NCI-H1048 (cell line): Measurements from ENCODE around the gene CCAR1.
"Not testable (repeated sequence)": the region's sequence is repeated elsewhere in the genome, so short reads cannot be mapped to it uniquely, and the experiment has no call there.

ENCODE experiments used
- DNase-seq: peaks from one replicate; lab custom pipeline; 2025; lab: John Stamatoyannopoulos, UW

CCAR1 gene

DNA sequence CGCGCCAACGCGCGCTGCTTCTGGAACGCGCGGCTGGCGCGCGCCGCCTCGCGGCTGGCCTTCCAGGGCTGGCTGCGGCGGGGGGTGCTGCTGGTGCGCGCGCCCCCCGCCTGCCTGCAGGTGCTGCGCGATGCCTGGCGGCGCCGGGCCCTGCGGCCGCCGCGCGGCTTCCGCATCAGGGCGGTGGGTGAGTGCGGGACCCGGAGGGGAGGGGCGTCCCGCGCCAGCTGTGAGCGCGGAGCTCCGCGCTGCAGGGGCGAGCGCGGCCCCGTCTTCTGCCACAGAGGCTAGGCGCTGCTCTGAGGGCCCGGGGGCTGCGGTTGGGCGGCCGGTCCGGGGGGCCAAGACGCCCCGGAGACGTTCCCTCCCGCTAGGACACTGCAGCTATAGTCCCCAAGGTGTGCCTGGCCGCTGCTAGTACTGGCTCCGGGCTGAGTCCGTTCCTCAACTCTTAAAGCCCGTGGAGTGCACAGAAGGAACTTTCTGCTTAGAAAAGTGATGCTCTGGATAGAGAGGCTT, 107.1 kb downstream of the CCAR1 start:
- DNase-seq = not testable (repeated sequence)

DNA sequence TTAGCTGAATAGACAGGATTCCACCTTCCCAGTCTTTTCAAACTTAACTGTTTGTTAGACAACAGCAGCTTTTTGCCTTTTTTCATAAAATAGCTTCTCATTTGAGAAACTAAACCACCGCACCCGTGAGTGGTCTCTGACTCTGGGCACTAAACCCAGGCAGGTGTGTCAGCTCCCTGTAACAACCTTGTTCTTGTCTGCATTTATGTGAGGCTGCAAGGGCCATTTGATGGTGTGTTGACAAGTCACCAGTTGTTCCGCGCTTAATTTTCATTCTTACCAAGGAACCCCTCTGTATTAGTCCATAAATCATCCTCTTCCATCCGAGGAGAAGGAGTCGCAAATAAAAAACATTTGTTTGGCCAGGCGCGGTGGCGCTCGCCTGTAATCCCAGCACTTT, 107.8 kb downstream of the CCAR1 start:
- DNase-seq = no peak

DNA sequence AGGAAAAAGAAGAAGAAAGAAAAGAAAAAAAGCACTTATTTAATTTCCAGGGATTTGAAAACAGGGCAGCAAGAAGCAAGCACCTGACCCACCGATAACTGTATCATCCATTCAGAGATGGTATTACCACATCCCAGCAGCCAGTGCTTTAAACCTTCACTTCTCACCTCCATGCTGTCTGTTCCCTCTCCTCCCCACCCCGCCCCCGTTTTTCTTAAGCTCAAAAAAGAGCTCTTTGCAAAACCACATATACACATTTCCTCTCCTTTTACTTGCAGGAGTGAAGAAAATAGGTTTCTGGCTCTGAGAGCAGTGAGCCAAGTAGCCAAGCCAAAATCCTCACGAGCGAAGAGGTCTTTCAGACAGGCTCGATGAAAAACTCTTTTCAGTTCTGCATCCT, 108.5 kb downstream of the CCAR1 start:
- DNase-seq = no peak

GRCh38 chr10:68829952-68830351, 108.9 kb downstream of the CCAR1 start:
- DNase-seq = no peak

DNA sequence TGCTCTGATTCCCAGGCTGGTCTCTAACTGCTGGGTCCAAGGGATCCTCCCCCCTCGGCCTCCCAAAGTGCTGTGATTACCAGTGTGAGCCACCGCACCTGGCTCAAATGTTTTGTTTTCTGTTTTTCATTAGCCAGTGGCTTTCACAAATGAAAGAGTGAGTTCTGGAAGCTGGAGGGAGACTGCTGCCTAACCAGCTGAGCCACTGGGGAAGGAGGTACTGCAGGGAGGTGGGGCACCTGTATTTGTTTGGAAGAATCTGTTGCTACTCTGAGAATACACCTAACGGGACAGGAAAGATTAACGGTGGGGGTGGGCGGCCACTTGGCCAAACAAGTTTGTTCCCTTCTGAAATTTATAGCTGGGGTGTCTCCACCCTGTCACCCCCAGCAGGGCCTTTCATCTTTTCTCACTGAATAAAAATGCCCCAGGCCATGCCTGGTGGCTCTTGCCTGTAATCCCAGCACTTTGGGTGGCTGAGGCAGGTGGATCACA, 111.0 kb downstream of the CCAR1 start:
- DNase-seq = no peak

GRCh38 chr10:68832601-68833000, 111.6 kb downstream of the CCAR1 start:
- DNase-seq = no peak

GRCh38 chr10:68837626-68838322, 116.7 kb downstream of the CCAR1 start:
- DNase-seq = no peak

DNA sequence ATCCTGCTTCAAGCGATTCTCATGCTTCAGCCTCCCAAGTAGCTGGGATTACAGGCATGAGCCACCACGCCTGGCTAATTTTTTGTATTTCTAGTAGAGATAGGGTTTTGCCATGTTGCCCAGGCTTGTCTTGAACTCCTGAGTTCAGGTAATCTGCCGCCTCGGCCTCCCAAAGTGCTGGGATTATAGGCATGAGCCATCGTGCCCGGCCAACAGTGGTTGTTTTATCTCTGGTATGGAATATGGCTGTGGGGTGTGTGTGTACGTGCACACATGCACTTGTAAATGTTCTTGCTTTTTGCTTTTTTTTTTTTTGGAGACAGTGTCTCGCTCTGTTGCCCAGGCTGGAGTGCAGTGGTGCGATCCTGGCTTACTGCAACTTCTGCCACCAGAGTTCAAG, 119.6 kb downstream of the CCAR1 start:
- not testable (repeated sequence) for DNase-seq
